ENCODE results near the gene KIF5A.

Gene KIF5A

GRCh38 chr12:57591782-57592325 lies 42.0 kb downstream of the KIF5A start:
- Mint-ChIP-seq H3K36me3 (ENCODE audit: low read depth) (peaks cover 12% of the 10 kb centered on the region), H3K4me1 (peaks cover 17% of the 10 kb centered on the region), H3K4me3 (peak overlapping the region; percentile 91 to 97 (median 95)), H3K9me3 (no peaks in the 10 kb centered on the region), H3K27ac (peak overlapping the region; percentile 59 to 92 (median 82)), H3K27me3 (ENCODE audit: low read depth) (peaks cover 24% of the 10 kb centered on the region)
- TF ChIP-seq CTCF (IDR thresholded peaks at IDR 0.05; ENCODE audit: unreplicated experiment in 3 of 3), result no peak

- H3K27me3 Mint-ChIP-seq (ENCODE audit: low read depth), result peaks cover 24% of the 10 kb centered on the region
- TF ChIP-seq CTCF (IDR thresholded peaks at IDR 0.05; ENCODE audit: unreplicated experiment in 3 of 3), result no peak
- no peaks in the 10 kb centered on the region for H3K9me3 Mint-ChIP-seq
- peak overlapping the region in 2 of 3 experiments; percentile 82 to 92 for H3K27ac Mint-ChIP-seq
- peaks cover 17% of the 10 kb centered on the region for H3K4me1 Mint-ChIP-seq
- peaks cover 17% of the 10 kb centered on the region for H3K36me3 Mint-ChIP-seq (ENCODE audit: low read depth)
- peak overlapping the region; percentile 91 to 97 (median 95) for H3K4me3 Mint-ChIP-seq
These were observed 42.8 kb downstream of the KIF5A start for GRCh38 chr12:57592551-57593165.

- Mint-ChIP-seq H3K36me3 (ENCODE audit: low read depth) (peaks cover 19% of the 10 kb centered on the region), H3K4me3 (peak overlapping the region in 2 of 3 experiments; percentile 91 to 97), H3K27ac (no peak overlapping the region), H3K4me1 (peaks cover 17% of the 10 kb centered on the region), H3K27me3 (ENCODE audit: low read depth) (peaks cover 24% of the 10 kb centered on the region), H3K9me3 (no peaks in the 10 kb centered on the region)
- no peak for TF ChIP-seq CTCF (IDR thresholded peaks at IDR 0.05; ENCODE audit: unreplicated experiment in 3 of 3)
These were observed 43.3 kb downstream of the KIF5A start for GRCh38 chr12:57593187-57593586.

GRCh38 chr12:57600395-57600794 lies 50.6 kb downstream of the KIF5A start:
- no peaks in the 10 kb centered on the region for H3K9me3 Mint-ChIP-seq
- no peak overlapping the region for H3K4me3 Mint-ChIP-seq
- no peak overlapping the region for H3K27ac Mint-ChIP-seq
- H3K4me1 Mint-ChIP-seq, result peaks cover 20% of the 10 kb centered on the region
- H3K36me3 Mint-ChIP-seq (ENCODE audit: low read depth), result peaks cover 51% of the 10 kb centered on the region
- TF ChIP-seq CTCF (IDR thresholded peaks at IDR 0.05; ENCODE audit: unreplicated experiment in 3 of 3), result no peak
- peaks cover under 1% of the 10 kb centered on the region for H3K27me3 Mint-ChIP-seq (ENCODE audit: low read depth)

- Mint-ChIP-seq H3K27me3 (ENCODE audit: low read depth) (peaks cover 4% of the 10 kb centered on the region), H3K27ac (peak overlapping the region in 2 of 3 experiments; percentile 11 to 98), H3K36me3 (ENCODE audit: low read depth) (peaks cover 51% of the 10 kb centered on the region), H3K4me1 (peaks cover 36% of the 10 kb centered on the region), H3K4me3 (peak overlapping the region in 1 of 3 experiments; percentile 5), H3K9me3 (no peaks in the 10 kb centered on the region)
- TF ChIP-seq CTCF (IDR thresholded peaks at IDR 0.05; ENCODE audit: unreplicated experiment in 3 of 3), result no peak
These were observed 52.7 kb downstream of the KIF5A start for GRCh38 chr12:57602544-57602943.

GRCh38 chr12:57603324-57603723 lies 53.5 kb downstream of the KIF5A start:
- H3K27me3 Mint-ChIP-seq (ENCODE audit: low read depth), result peaks cover 4% of the 10 kb centered on the region
- no peak for TF ChIP-seq CTCF (IDR thresholded peaks at IDR 0.05; ENCODE audit: unreplicated experiment in 3 of 3)
- H3K27ac Mint-ChIP-seq, result peak overlapping the region; percentile 92 to 98 (median 97)
- H3K4me3 Mint-ChIP-seq, result peak overlapping the region; percentile 83 to 91 (median 88)
- peaks cover 42% of the 10 kb centered on the region for H3K4me1 Mint-ChIP-seq
- peaks cover 52% of the 10 kb centered on the region for H3K36me3 Mint-ChIP-seq (ENCODE audit: low read depth)
- H3K9me3 Mint-ChIP-seq, result no peaks in the 10 kb centered on the region
